Measurements from ENCODE around the gene SNTG2. TPM values are rescaled to one million over a fixed set of nuclear protein-coding genes. Genes with fewer than 3 reads are reported as not detected.

The SNTG2 gene
- total RNA-seq, 5 donors from 2014 or later (not counting 1 experiment from before 2014, with no cell fraction given) = 0.86 to 4.8 (median 2.7) TPM

- no peak overlapping the region for H3K27ac Mint-ChIP-seq
- peaks cover 8 to 15% of the 10 kb centered on the region in 2 donors for H3K27me3 Mint-ChIP-seq
- Histone ChIP-seq H3K36me3 (ENCODE audit: control insufficient read depth in 2 of 2, extremely low read depth in 1 of 2, insufficient read depth in 1 of 2, low read length in 1 of 2) (no peaks in the 10 kb centered on the region), H3K9me3 (no peaks in the 10 kb centered on the region), H3K27ac (ENCODE audit: low read length) (no peak overlapping the region), H3K4me1 (ENCODE audit: control insufficient read depth in 1 of 2, extremely low read depth in 1 of 2, insufficient read depth in 2 of 2, low read length in 2 of 2) (no peaks in the 10 kb centered on the region), H3K27me3 (replicated peaks in 1 of 2; ENCODE audit: control insufficient read depth in 2 of 2, extremely low read depth in 1 of 2, insufficient read depth in 2 of 2, low read length in 1 of 2) (peaks cover 0 to 8% of the 10 kb centered on the region in 2 experiments), H3K4me3 (ENCODE audit: control insufficient read depth in 1 of 2, extremely low read depth in 1 of 2, low read length in 1 of 2) (no peak overlapping the region)
- CTCF ChIA-PET = no interaction called here
- peaks cover 0 to 13% (median 9%) of the 10 kb centered on the region in 3 donors for H3K4me1 Mint-ChIP-seq
- WGBS (ENCODE audit: insufficient coverage) = 28% methylated on average over 6 of the region's 10 CpGs
- DNase-seq (no peak), ATAC-seq (replicated peaks in 1 of 4) (peak in 1 of 4 experiments; percentile 13)
- POLR2A ChIA-PET = no interaction called here
- no peaks in the 10 kb centered on the region for H3K36me3 Mint-ChIP-seq
- no peaks in the 10 kb centered on the region for H3K9me3 Mint-ChIP-seq
- no peak overlapping the region for H3K4me3 Mint-ChIP-seq
These were observed 299.4 kb downstream of the SNTG2 start for GRCh38 chr2:1249897-1250687.

- WGBS (ENCODE audit: insufficient coverage) = 69% methylated on average over 2 of the region's 5 CpGs
- Histone ChIP-seq H3K27ac (ENCODE audit: low read length) (no peak overlapping the region), H3K4me1 (ENCODE audit: control insufficient read depth in 1 of 2, extremely low read depth in 1 of 2, insufficient read depth in 2 of 2, low read length in 2 of 2) (no peaks in the 10 kb centered on the region), H3K4me3 (ENCODE audit: control insufficient read depth in 1 of 2, extremely low read depth in 1 of 2, low read length in 1 of 2) (no peak overlapping the region), H3K27me3 (replicated peaks in 1 of 2; ENCODE audit: control insufficient read depth in 2 of 2, extremely low read depth in 1 of 2, insufficient read depth in 2 of 2, low read length in 1 of 2) (peaks cover 0 to 8% of the 10 kb centered on the region in 2 experiments), H3K36me3 (ENCODE audit: control insufficient read depth in 2 of 2, extremely low read depth in 1 of 2, insufficient read depth in 1 of 2, low read length in 1 of 2) (no peaks in the 10 kb centered on the region), H3K9me3 (no peaks in the 10 kb centered on the region)
- DNase-seq (no peak), ATAC-seq (replicated peaks in 1 of 4) (no peak)
- peaks cover 0 to 13% (median 9%) of the 10 kb centered on the region in 3 donors for H3K4me1 Mint-ChIP-seq
- no peak overlapping the region for H3K27ac Mint-ChIP-seq
- no peaks in the 10 kb centered on the region for H3K36me3 Mint-ChIP-seq
- no peaks in the 10 kb centered on the region for H3K9me3 Mint-ChIP-seq
- CTCF ChIA-PET = no interaction called here
- no peak overlapping the region for H3K4me3 Mint-ChIP-seq
- POLR2A ChIA-PET = no interaction called here
- H3K27me3 Mint-ChIP-seq = peaks cover 8 to 15% of the 10 kb centered on the region in 2 donors
These were observed 300.9 kb downstream of the SNTG2 start for GRCh38 chr2:1251520-1251919.

GRCh38 chr2:1253629-1254028 lies 303.0 kb downstream of the SNTG2 start:
- ATAC-seq (replicated peaks in 1 of 4) (no peak), DNase-seq (no peak)
- Mint-ChIP-seq H3K27me3 (peaks cover 8 to 15% of the 10 kb centered on the region in 2 donors), H3K4me3 (no peak overlapping the region), H3K36me3 (no peaks in the 10 kb centered on the region), H3K9me3 (no peaks in the 10 kb centered on the region), H3K4me1 (peaks cover 0 to 13% (median 9%) of the 10 kb centered on the region in 3 donors), H3K27ac (no peak overlapping the region)
- no peaks in the 10 kb centered on the region for H3K4me1 ChIP-seq (ENCODE audit: control insufficient read depth in 1 of 2, extremely low read depth in 1 of 2, insufficient read depth in 2 of 2, low read length in 2 of 2)
- H3K27ac ChIP-seq (ENCODE audit: low read length) = no peak overlapping the region
- H3K9me3 ChIP-seq = no peaks in the 10 kb centered on the region
- CTCF ChIA-PET = no interaction called here
- POLR2A ChIA-PET = no interaction called here
- 69% methylated on average over 1 of the region's 4 CpGs for WGBS (ENCODE audit: insufficient coverage)
- no peaks in the 10 kb centered on the region for H3K36me3 ChIP-seq (ENCODE audit: control insufficient read depth in 2 of 2, extremely low read depth in 1 of 2, insufficient read depth in 1 of 2, low read length in 1 of 2)
- no peak overlapping the region for H3K4me3 ChIP-seq (ENCODE audit: control insufficient read depth in 1 of 2, extremely low read depth in 1 of 2, low read length in 1 of 2)
- H3K27me3 ChIP-seq (replicated peaks in 1 of 2; ENCODE audit: control insufficient read depth in 2 of 2, extremely low read depth in 1 of 2, insufficient read depth in 2 of 2, low read length in 1 of 2) = peaks cover 0 to 5% of the 10 kb centered on the region in 2 experiments

DNA sequence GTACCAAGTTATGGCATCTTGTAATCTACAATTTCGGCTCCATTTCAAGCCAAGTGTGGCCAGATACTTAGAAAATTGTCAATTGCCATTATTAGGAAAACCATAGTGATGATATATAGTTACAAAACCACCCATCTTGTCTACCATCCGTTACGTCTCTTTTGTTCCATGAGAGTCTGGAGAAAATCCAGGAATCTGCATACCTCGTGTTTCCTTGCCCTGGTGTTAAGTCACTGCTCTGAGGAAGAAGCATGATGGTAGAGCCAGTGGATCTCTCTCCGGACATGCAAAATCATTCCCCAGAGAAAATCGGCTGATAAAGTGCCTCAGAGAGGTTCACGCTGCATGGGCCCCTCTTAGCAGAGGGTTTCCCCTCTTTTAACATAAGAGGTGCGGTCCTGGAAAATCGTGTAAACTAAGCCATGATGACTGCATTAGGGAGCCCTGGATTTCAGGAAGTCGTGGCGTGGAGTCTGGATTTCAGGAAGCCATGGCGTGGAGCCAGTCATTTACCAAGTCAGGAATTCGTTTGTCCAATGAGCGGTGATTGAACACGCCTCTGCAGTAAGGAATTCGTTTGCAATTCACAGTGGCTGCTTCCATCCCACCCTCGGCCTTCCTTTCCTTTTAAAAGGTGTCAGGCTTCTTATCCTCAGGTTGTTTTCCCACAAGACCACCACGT lies 304.2 kb downstream of the SNTG2 start:
- Histone ChIP-seq H3K4me1 (ENCODE audit: control insufficient read depth in 1 of 2, extremely low read depth in 1 of 2, insufficient read depth in 2 of 2, low read length in 2 of 2) (no peaks in the 10 kb centered on the region), H3K36me3 (ENCODE audit: control insufficient read depth in 2 of 2, extremely low read depth in 1 of 2, insufficient read depth in 1 of 2, low read length in 1 of 2) (no peaks in the 10 kb centered on the region), H3K9me3 (no peaks in the 10 kb centered on the region), H3K4me3 (ENCODE audit: control insufficient read depth in 1 of 2, extremely low read depth in 1 of 2, low read length in 1 of 2) (no peak overlapping the region), H3K27ac (ENCODE audit: low read length) (no peak overlapping the region), H3K27me3 (replicated peaks in 1 of 2; ENCODE audit: control insufficient read depth in 2 of 2, extremely low read depth in 1 of 2, insufficient read depth in 2 of 2, low read length in 1 of 2) (peaks cover 0 to 5% of the 10 kb centered on the region in 2 experiments)
- no peak for DNase-seq
- ATAC-seq (replicated peaks in 1 of 4) = no peak
- H3K4me3 Mint-ChIP-seq = no peak overlapping the region
- no peak overlapping the region for H3K27ac Mint-ChIP-seq
- peaks cover 8 to 15% of the 10 kb centered on the region in 2 donors for H3K27me3 Mint-ChIP-seq
- no peaks in the 10 kb centered on the region for H3K9me3 Mint-ChIP-seq
- no peaks in the 10 kb centered on the region for H3K36me3 Mint-ChIP-seq
- ChIA-PET POLR2A (no interaction called here), CTCF (no interaction called here)
- peaks cover 0 to 10% (median 9%) of the 10 kb centered on the region in 3 donors for H3K4me1 Mint-ChIP-seq
- WGBS (ENCODE audit: insufficient coverage) = 78% methylated on average over 14 of the region's 18 CpGs

GRCh38 chr2:1256632-1257324 lies 306.1 kb downstream of the SNTG2 start:
- CTCF ChIA-PET = no interaction called here
- Mint-ChIP-seq H3K27me3 (peaks cover 7 to 14% of the 10 kb centered on the region in 2 donors), H3K36me3 (no peaks in the 10 kb centered on the region), H3K4me1 (peaks cover 0 to 4% (median 2%) of the 10 kb centered on the region in 3 donors), H3K9me3 (no peaks in the 10 kb centered on the region), H3K27ac (no peak overlapping the region), H3K4me3 (no peak overlapping the region)
- H3K9me3 ChIP-seq = no peaks in the 10 kb centered on the region
- POLR2A ChIA-PET = no interaction called here
- no peaks in the 10 kb centered on the region for H3K27me3 ChIP-seq (replicated peaks in 1 of 2; ENCODE audit: control insufficient read depth in 2 of 2, extremely low read depth in 1 of 2, insufficient read depth in 2 of 2, low read length in 1 of 2)
- DNase-seq (no peak), ATAC-seq (replicated peaks in 1 of 4) (no peak)
- 76% methylated on average over 8 of the region's 10 CpGs for WGBS (ENCODE audit: insufficient coverage)
- H3K27ac ChIP-seq (ENCODE audit: low read length) = no peak overlapping the region
- no peaks in the 10 kb centered on the region for H3K36me3 ChIP-seq (ENCODE audit: control insufficient read depth in 2 of 2, extremely low read depth in 1 of 2, insufficient read depth in 1 of 2, low read length in 1 of 2)
- H3K4me3 ChIP-seq (ENCODE audit: control insufficient read depth in 1 of 2, extremely low read depth in 1 of 2, low read length in 1 of 2) = no peak overlapping the region
- H3K4me1 ChIP-seq (ENCODE audit: control insufficient read depth in 1 of 2, extremely low read depth in 1 of 2, insufficient read depth in 2 of 2, low read length in 2 of 2) = no peaks in the 10 kb centered on the region

DNA sequence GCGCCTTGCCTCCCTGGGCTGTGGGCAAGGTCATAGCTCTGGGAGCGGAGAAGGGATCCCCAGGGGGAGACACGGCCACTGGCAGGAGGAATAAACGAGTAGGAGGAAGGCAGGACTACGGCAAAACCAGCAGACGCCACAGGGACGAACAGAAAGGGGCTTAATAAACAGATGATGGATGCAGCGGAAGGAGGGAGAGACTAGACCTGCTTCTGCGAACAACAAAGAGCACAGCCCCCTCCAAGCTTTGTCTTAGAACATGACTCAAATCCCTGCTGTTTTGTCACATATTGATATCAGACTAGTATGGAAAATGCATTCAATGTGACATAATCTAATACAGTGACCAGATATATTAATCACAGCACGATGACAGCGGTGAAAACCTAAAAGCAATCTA lies 306.7 kb downstream of the SNTG2 start:
- Histone ChIP-seq H3K27ac (ENCODE audit: low read length) (no peak overlapping the region), H3K4me3 (ENCODE audit: control insufficient read depth in 1 of 2, extremely low read depth in 1 of 2, low read length in 1 of 2) (no peak overlapping the region), H3K9me3 (no peaks in the 10 kb centered on the region), H3K4me1 (ENCODE audit: control insufficient read depth in 1 of 2, extremely low read depth in 1 of 2, insufficient read depth in 2 of 2, low read length in 2 of 2) (no peaks in the 10 kb centered on the region), H3K36me3 (ENCODE audit: control insufficient read depth in 2 of 2, extremely low read depth in 1 of 2, insufficient read depth in 1 of 2, low read length in 1 of 2) (no peaks in the 10 kb centered on the region), H3K27me3 (replicated peaks in 1 of 2; ENCODE audit: control insufficient read depth in 2 of 2, extremely low read depth in 1 of 2, insufficient read depth in 2 of 2, low read length in 1 of 2) (no peaks in the 10 kb centered on the region)
- WGBS (ENCODE audit: insufficient coverage) = 84% methylated on average over 8 of the region's 11 CpGs
- ATAC-seq (replicated peaks in 1 of 4) (no peak), DNase-seq (no peak)
- H3K4me1 Mint-ChIP-seq = peaks cover 0 to 5% (median 4%) of the 10 kb centered on the region in 3 donors
- ChIA-PET CTCF (no interaction called here), POLR2A (no interaction called here)
- no peaks in the 10 kb centered on the region for H3K36me3 Mint-ChIP-seq
- H3K9me3 Mint-ChIP-seq = no peaks in the 10 kb centered on the region
- H3K27ac Mint-ChIP-seq = no peak overlapping the region
- no peak overlapping the region for H3K4me3 Mint-ChIP-seq
- H3K27me3 Mint-ChIP-seq = peaks cover 7 to 15% of the 10 kb centered on the region in 2 donors

Data from T-cell (primary cell).